Measurements from ENCODE around the gene SPRY2.

The SPRY2 gene

DNA sequence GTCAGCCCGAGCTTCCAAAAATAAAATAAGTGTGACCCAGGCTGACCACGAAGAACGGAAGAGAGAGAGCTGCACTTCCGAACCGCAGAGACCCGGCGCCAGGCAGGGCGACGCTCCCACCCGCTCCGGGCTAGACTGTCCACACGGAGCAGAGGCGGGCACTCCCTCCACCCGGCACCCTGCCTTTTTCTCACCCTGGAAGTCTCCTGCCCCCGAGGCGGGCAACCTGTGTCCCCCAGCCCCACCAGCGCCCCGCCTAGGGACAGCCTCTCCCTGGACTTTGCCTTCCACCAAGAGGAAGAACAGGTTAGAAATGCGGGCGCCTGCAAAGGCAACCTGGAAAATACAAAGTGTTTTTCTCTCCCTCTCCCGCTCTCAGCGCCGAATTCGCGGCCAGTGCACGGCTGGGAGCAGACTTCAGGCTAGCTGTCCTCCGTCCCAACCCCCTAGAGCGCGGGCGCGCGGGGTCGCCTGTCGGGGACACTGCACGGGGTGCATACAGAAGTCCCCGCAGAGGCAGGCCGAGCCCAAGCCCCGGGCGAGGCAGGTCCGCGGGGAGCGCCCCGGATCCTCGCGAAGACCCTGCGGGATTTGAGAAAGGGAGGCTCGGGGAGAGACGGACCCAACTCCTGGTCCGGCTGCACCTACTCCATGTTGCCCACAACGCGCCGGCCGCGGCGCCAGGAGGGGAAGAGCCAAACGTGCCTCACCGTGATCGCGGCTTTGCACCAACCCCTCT is 845 bp downstream of the SPRY2 start:
- Histone ChIP-seq H3K36me3 (peaks cover 26% of the 10 kb centered on the region), H4K20me1 (peaks cover 53% of the 10 kb centered on the region), H3K4me2 (peak overlapping the region; percentile 94), H3K4me1 (peaks cover 43% of the 10 kb centered on the region), H3K9me3 (no peaks in the 10 kb centered on the region), H3K27ac (peak overlapping the region; percentile 96), H3K27me3 (no peaks in the 10 kb centered on the region), H3K9ac (peak overlapping the region; percentile 98), H3K4me3 (peak overlapping the region; percentile 97)
- no peak for TF ChIP-seq Cebpa-rat (IDR thresholded peaks at IDR 0.05)

- H4K20me1 ChIP-seq, result peaks cover 59% of the 10 kb centered on the region
- H3K9ac ChIP-seq, result peak overlapping the region; percentile 98
- peaks cover 46% of the 10 kb centered on the region for H3K4me1 ChIP-seq
- H3K9me3 ChIP-seq, result no peaks in the 10 kb centered on the region; the same call in 1 of the 2 replicates
- peak overlapping the region; percentile 94 for H3K4me2 ChIP-seq
- no peak for TF ChIP-seq Cebpa-rat (IDR thresholded peaks at IDR 0.05)
- H3K36me3 ChIP-seq, result peaks cover 32% of the 10 kb centered on the region
- peak overlapping the region; percentile 96 for H3K27ac ChIP-seq
- H3K4me3 ChIP-seq, result peak overlapping the region; percentile 97
- no peaks in the 10 kb centered on the region for H3K27me3 ChIP-seq
Measured at GRCh38 chr13:80339563-80339911, 1.4 kb downstream of the SPRY2 start.

- no peaks in the 10 kb centered on the region for H3K27me3 ChIP-seq
- H3K9me3 ChIP-seq, result peaks cover 3% of the 10 kb centered on the region
- peaks cover 43% of the 10 kb centered on the region for H3K4me1 ChIP-seq
- H3K4me3 ChIP-seq, result peak overlapping the region; percentile 97
- TF ChIP-seq Cebpa-rat (IDR thresholded peaks at IDR 0.05), result no peak
- H3K4me2 ChIP-seq, result peak overlapping the region; percentile 94
- peaks cover 64% of the 10 kb centered on the region for H4K20me1 ChIP-seq
- H3K27ac ChIP-seq, result peak overlapping the region; percentile 96
- peaks cover 37% of the 10 kb centered on the region for H3K36me3 ChIP-seq
- H3K9ac ChIP-seq, result peak overlapping the region; percentile 98
Measured at GRCh38 chr13:80338781-80339562, 2.0 kb downstream of the SPRY2 start.

- TF ChIP-seq Cebpa-rat (IDR thresholded peaks at IDR 0.05), result no peak
- Histone ChIP-seq H3K4me3 (peak overlapping the region; percentile 97), H3K9me3 (peaks cover 8% of the 10 kb centered on the region), H3K27me3 (no peaks in the 10 kb centered on the region), H3K36me3 (peaks cover 51% of the 10 kb centered on the region), H3K9ac (peak overlapping the region; percentile 98), H4K20me1 (peaks cover 79% of the 10 kb centered on the region), H3K4me2 (peak overlapping the region; percentile 94), H3K4me1 (peaks cover 34% of the 10 kb centered on the region), H3K27ac (peak overlapping the region; percentile 53)
Measured at GRCh38 chr13:80337288-80338081, 3.4 kb downstream of the SPRY2 start.

- H3K27ac ChIP-seq, result 0 out of 2 replicates have a peak overlapping the region, but pooled peaks have one; percentile 53
- H3K4me1 ChIP-seq, result peaks cover 34% of the 10 kb centered on the region
- peak overlapping the region; percentile 94 for H3K4me2 ChIP-seq
- H3K9ac ChIP-seq, result peak overlapping the region; percentile 98; the same call in 1 of the 2 replicates
- peak overlapping the region; percentile 97 for H3K4me3 ChIP-seq
- peaks cover 83% of the 10 kb centered on the region for H4K20me1 ChIP-seq
- TF ChIP-seq Cebpa-rat (IDR thresholded peaks at IDR 0.05), result no peak
- H3K27me3 ChIP-seq, result no peaks in the 10 kb centered on the region
- peaks cover 57% of the 10 kb centered on the region for H3K36me3 ChIP-seq
- H3K9me3 ChIP-seq, result peaks cover 8% of the 10 kb centered on the region
Measured at GRCh38 chr13:80336776-80337287, 4.1 kb downstream of the SPRY2 start.

DNA sequence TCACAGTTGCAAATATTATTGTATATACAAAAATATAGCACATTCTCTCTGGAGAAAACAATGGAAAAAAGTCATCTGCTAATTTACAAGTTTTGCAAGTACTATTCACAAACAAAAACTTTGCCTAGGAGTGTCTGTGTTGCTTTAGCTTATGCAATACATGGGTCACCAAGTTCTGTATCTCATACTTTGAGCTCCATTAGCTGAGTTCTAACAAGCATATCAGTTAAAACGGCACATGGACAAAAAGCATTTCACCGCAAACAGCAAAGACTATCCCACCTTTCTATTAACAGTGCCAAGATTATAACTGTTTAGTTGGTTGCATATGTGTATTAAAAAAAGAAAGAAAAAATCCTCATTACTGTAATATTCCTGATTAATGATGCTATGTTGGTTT is 4.6 kb downstream of the SPRY2 start:
- Histone ChIP-seq H4K20me1 (peaks cover 87% of the 10 kb centered on the region), H3K36me3 (peaks cover 62% of the 10 kb centered on the region)
- TF ChIP-seq Cebpa-rat (IDR thresholded peaks at IDR 0.05), result no peak

GRCh38 chr13:80334597-80335260 is 6.2 kb downstream of the SPRY2 start:
- H4K20me1 ChIP-seq, result peaks cover 96% of the 10 kb centered on the region
- H3K9ac ChIP-seq, result no peak overlapping the region
- H3K36me3 ChIP-seq, result peaks cover 69% of the 10 kb centered on the region
- peaks cover 8% of the 10 kb centered on the region for H3K9me3 ChIP-seq
- H3K4me1 ChIP-seq, result peaks cover 34% of the 10 kb centered on the region
- no peaks in the 10 kb centered on the region for H3K27me3 ChIP-seq
- no peak overlapping the region for H3K4me3 ChIP-seq
- no peak overlapping the region for H3K27ac ChIP-seq
- no peak for TF ChIP-seq Cebpa-rat (IDR thresholded peaks at IDR 0.05)
- H3K4me2 ChIP-seq, result no peak overlapping the region

More for the DNA sequence above, 4.6 kb downstream of the SPRY2 start:
- Histone ChIP-seq H3K4me3 (peak overlapping the region; percentile 97), H3K27me3 (no peaks in the 10 kb centered on the region), H3K9ac (peak overlapping the region; percentile 98; the same call in 1 of the 2 replicates), H3K4me1 (peaks cover 34% of the 10 kb centered on the region), H3K27ac (no peak overlapping the region), H3K4me2 (peak overlapping the region; percentile 94), H3K9me3 (peaks cover 8% of the 10 kb centered on the region)

GRCh38 chr13:80331984-80332383 is 8.9 kb downstream of the SPRY2 start:
- no peak overlapping the region for H3K9ac ChIP-seq
- peaks cover 24% of the 10 kb centered on the region for H3K4me1 ChIP-seq
- TF ChIP-seq Cebpa-rat (IDR thresholded peaks at IDR 0.05), result no peak
- H3K27ac ChIP-seq, result no peak overlapping the region
- peaks cover 66% of the 10 kb centered on the region for H3K36me3 ChIP-seq
- H3K4me2 ChIP-seq, result no peak overlapping the region
- peaks cover 8% of the 10 kb centered on the region for H3K9me3 ChIP-seq
- no peak overlapping the region for H3K4me3 ChIP-seq
- no peaks in the 10 kb centered on the region for H3K27me3 ChIP-seq
- H4K20me1 ChIP-seq, result peaks cover 72% of the 10 kb centered on the region

- peaks cover 7% of the 10 kb centered on the region for H3K9me3 ChIP-seq
- no peaks in the 10 kb centered on the region for H3K4me1 ChIP-seq
- H3K27me3 ChIP-seq, result no peaks in the 10 kb centered on the region
- H4K20me1 ChIP-seq, result peaks cover 44% of the 10 kb centered on the region
- H3K4me3 ChIP-seq, result no peak overlapping the region
- H3K36me3 ChIP-seq, result peaks cover 39% of the 10 kb centered on the region
- no peak overlapping the region for H3K27ac ChIP-seq
- no peak overlapping the region for H3K4me2 ChIP-seq
- no peak for TF ChIP-seq Cebpa-rat (IDR thresholded peaks at IDR 0.05)
- no peak overlapping the region for H3K9ac ChIP-seq
Measured at GRCh38 chr13:80329250-80329649, 11.7 kb downstream of the SPRY2 start.
